Effector CD8-positive, alpha-beta T cell (primary cell): ENCODE measurements around the gene MBP.

Experiments used
- DNase-seq: peaks from one replicate; lab custom pipeline; 2025; lab: John Stamatoyannopoulos, UW

MBP gene

GRCh38 chr18:77065221-77065981 is 67.2 kb downstream of the MBP start:
- no peak for DNase-seq

- DNase-seq, result peak; percentile 39
These were observed 69.3 kb downstream of the MBP start for GRCh38 chr18:77063260-77063659.

- DNase-seq, result peak; percentile 22
These were observed 70.0 kb downstream of the MBP start for GRCh38 chr18:77062518-77063003.

- no peak for DNase-seq
These were observed 70.6 kb downstream of the MBP start for GRCh38 chr18:77061946-77062517.

GRCh38 chr18:77061281-77061945 is 71.2 kb downstream of the MBP start:
- no peak for DNase-seq

GRCh38 chr18:77060151-77060550 is 72.4 kb downstream of the MBP start:
- DNase-seq, result no peak

GRCh38 chr18:77059294-77059916 is 73.2 kb downstream of the MBP start:
- no peak for DNase-seq

GRCh38 chr18:77058290-77058835 is 74.2 kb downstream of the MBP start:
- DNase-seq, result no peak

- no peak for DNase-seq
These were observed 75.6 kb downstream of the MBP start for GRCh38 chr18:77057006-77057395.

GRCh38 chr18:77056344-77057005 is 76.1 kb downstream of the MBP start:
- no peak for DNase-seq

GRCh38 chr18:77055429-77056300 is 76.9 kb downstream of the MBP start:
- no peak for DNase-seq

- DNase-seq, result peak; percentile 50
These were observed 77.8 kb downstream of the MBP start for GRCh38 chr18:77054606-77055428.

- DNase-seq, result no peak
These were observed 78.3 kb downstream of the MBP start for GRCh38 chr18:77054288-77054605.

GRCh38 chr18:77053616-77054287 is 78.8 kb downstream of the MBP start:
- DNase-seq, result no peak

GRCh38 chr18:77052983-77053309 is 79.6 kb downstream of the MBP start:
- no peak for DNase-seq

GRCh38 chr18:77052297-77052982 is 80.1 kb downstream of the MBP start:
- DNase-seq, result no peak

GRCh38 chr18:77051581-77052296 is 80.8 kb downstream of the MBP start:
- no peak for DNase-seq

- DNase-seq, result no peak
These were observed 82.6 kb downstream of the MBP start for GRCh38 chr18:77049938-77050337.
